Stromal cell of bone marrow (primary cell): ENCODE measurements around the gene PTPRK.

ENCODE experiments used
- DNase-seq: peaks from one replicate; pipeline ENCODE4 v3.0.0-alpha.2; 2012; ENCODE audit warnings: low read depth

PTPRK gene

GRCh38 chr6:128284128-128284527 is 236.3 kb downstream of the PTPRK start:
- DNase-seq = no peak

- no peak for DNase-seq
Observed at GRCh38 chr6:128282961-128283360, 237.4 kb downstream of the PTPRK start.

GRCh38 chr6:128280960-128281359 is 239.4 kb downstream of the PTPRK start:
- DNase-seq = no peak

- no peak for DNase-seq
Observed at GRCh38 chr6:128280066-128280465, 240.3 kb downstream of the PTPRK start.

- DNase-seq = no peak
Observed at GRCh38 chr6:128278836-128279235, 241.6 kb downstream of the PTPRK start.

- no peak for DNase-seq
Observed at GRCh38 chr6:128277379-128277778, 243.0 kb downstream of the PTPRK start.

GRCh38 chr6:128276311-128276710 is 244.1 kb downstream of the PTPRK start:
- no peak for DNase-seq

- no peak for DNase-seq
Observed at GRCh38 chr6:128275681-128276080, 244.7 kb downstream of the PTPRK start.

GRCh38 chr6:128275030-128275429 is 245.4 kb downstream of the PTPRK start:
- no peak for DNase-seq

- DNase-seq = no peak
Observed at GRCh38 chr6:128271527-128271926, 248.9 kb downstream of the PTPRK start.

GRCh38 chr6:128271011-128271410 is 249.4 kb downstream of the PTPRK start:
- DNase-seq = no peak

GRCh38 chr6:128266946-128267345 is 253.5 kb downstream of the PTPRK start:
- DNase-seq = no peak

GRCh38 chr6:128265706-128266105 is 254.7 kb downstream of the PTPRK start:
- DNase-seq = no peak

GRCh38 chr6:128259730-128260685 is 260.4 kb downstream of the PTPRK start:
- no peak for DNase-seq

- DNase-seq = no peak
Observed at GRCh38 chr6:128259029-128259724, 261.2 kb downstream of the PTPRK start.

- DNase-seq = no peak
Observed at GRCh38 chr6:128256095-128256494, 264.3 kb downstream of the PTPRK start.

GRCh38 chr6:128252341-128253176 is 267.8 kb downstream of the PTPRK start:
- DNase-seq = no peak

- DNase-seq = no peak
Observed at GRCh38 chr6:128251445-128252340, 268.7 kb downstream of the PTPRK start.

- no peak for DNase-seq
Observed at GRCh38 chr6:128250370-128251070, 269.9 kb downstream of the PTPRK start.

- no peak for DNase-seq
Observed at GRCh38 chr6:128249429-128249828, 271.0 kb downstream of the PTPRK start.
